PC-9 (cell line): ENCODE results near the gene LRFN2. TPM values are rescaled to one million over a fixed set of nuclear protein-coding genes. Genes with fewer than 3 reads are reported as not detected.

Experiments
- BruUV-seq: library from RNA; stranded (reverse); fragments of 400-500 nt; replicated peaks from 2 replicates; lab custom pipeline; 2021; lab: Mats Ljungman, UMichigan
- CTCF ChIA-PET: fragments of 300-600 bp; sonication (Branson Sonifier 250); formaldehyde crosslinking; loops from one replicate; lab custom pipeline; 2022; ENCODE audit warnings: antibody characterized with exemption; lab: Charles Lee
- POLR2A ChIA-PET: fragments of 300-600 bp; sonication (Branson Sonifier 250); formaldehyde crosslinking; loops from one replicate; lab custom pipeline; 2022; ENCODE audit warnings: antibody characterized with exemption; ENCODE audit not compliant: unreplicated experiment; lab: Charles Lee
- DNase-seq, 2 experiments: peaks; one replicate each; pipeline versions ENCODE4 v3.0.0 to v3.0.0-alpha.2; 2015 to 2022; ENCODE audit warnings: mixed read lengths in 1 of 2
- H2AFZ ChIP-seq: fragments of 200-600 bp; sonication (generic); 2 replicates; pipeline ENCODE4 v1.8.1; 2017; ENCODE audit warnings: antibody characterized with exemption
- H3F3A ChIP-seq: fragments of 200-600 bp; sonication (generic); 2 replicates; pipeline ENCODE4 v1.8.1; 2017; ENCODE audit warnings: antibody characterized with exemption, mild to moderate bottlenecking, low read depth; ENCODE audit not compliant: insufficient read depth
- H3K27ac ChIP-seq: fragments of 200-600 bp; sonication (generic); 2 replicates; pipeline ENCODE4 v1.6.1; 2016; ENCODE audit warnings: mixed run types
- H3K27me3 ChIP-seq: fragments of 200-600 bp; sonication (generic); 2 replicates; pipeline ENCODE4 v1.6.1; 2016; ENCODE audit warnings: low read depth, mixed run types; ENCODE audit not compliant: insufficient read depth
- H3K36me3 ChIP-seq: fragments of 200-600 bp; sonication (generic); 2 replicates; pipeline ENCODE4 v1.6.1; 2016; ENCODE audit warnings: low read depth, mixed run types
- H3K4me1 ChIP-seq: fragments of 200-600 bp; sonication (generic); replicated peaks from 2 replicates; pipeline ENCODE4 v1.6.1; 2016; ENCODE audit warnings: mixed run types; ENCODE audit not compliant: insufficient read depth
- H3K4me2 ChIP-seq: fragments of 200-600 bp; sonication (generic); 2 replicates; pipeline ENCODE4 v1.6.1; 2017; ENCODE audit warnings: mixed run types
- H3K4me3 ChIP-seq: fragments of 200-600 bp; sonication (generic); 2 replicates; pipeline ENCODE4 v1.6.1; 2016; ENCODE audit warnings: mixed run types
- H3K79me2 ChIP-seq: fragments of 200-600 bp; sonication (generic); 2 replicates; pipeline ENCODE4 v1.6.1; 2017; ENCODE audit warnings: low read depth, mixed run types
- H3K9me2 ChIP-seq: fragments of 200-600 bp; sonication (generic); 2 replicates; pipeline ENCODE4 v1.8.1; 2017; ENCODE audit warnings: mild to moderate bottlenecking; ENCODE audit not compliant: insufficient read depth
- H3K9me3 ChIP-seq: fragments of 200-600 bp; sonication (generic); 2 replicates; pipeline ENCODE4 v1.8.1; 2016; ENCODE audit warnings: low read depth; ENCODE audit not compliant: insufficient read depth
- H4K20me1 ChIP-seq: fragments of 200-600 bp; sonication (generic); 2 replicates; pipeline ENCODE4 v1.8.1; 2017; ENCODE audit not compliant: insufficient read depth
- CTCF ChIP-seq: fragments of 200-600 bp; sonication (generic); conservative IDR thresholded peaks from 2 replicates; pipeline ENCODE4 v1.6.1; 2017; ENCODE audit warnings: mixed run types, antibody characterized with exemption, mild to moderate bottlenecking, moderate library complexity
- EZH2 ChIP-seq: fragments of 200-600 bp; sonication (generic); IDR thresholded peaks from 2 replicates; pipeline ENCODE4 v1.8.0; 2017; ENCODE audit warnings: antibody characterized with exemption, low read depth
- intact Hi-C: fragments of 100-400 bp; cut with micrococcal nuclease; formaldehyde crosslinking; loops from one replicate; pipeline ENCODE4 v1.10.0; 2022; ENCODE audit not compliant: unreplicated experiment
- total RNA-seq: library from RNA; stranded (reverse); gene quantifications from 2 replicates; pipeline ENCODE4 v1.2.3, GENCODE V29; 2021

The LRFN2 gene
- total RNA-seq, 1 experiment from 2014 or later, result not detected

GRCh38 chr6:40389254-40389653 lies 197.9 kb downstream of the LRFN2 start:
- Histone ChIP-seq H2AFZ (no peak overlapping the region), H3K27ac (no peak overlapping the region), H3K4me2 (no peak overlapping the region), H3K9me2 (no peaks in the 10 kb centered on the region), H3K4me1 (no peaks in the 10 kb centered on the region), H3K79me2 (no peaks in the 10 kb centered on the region), H3K9me3 (no peaks in the 10 kb centered on the region), H3K4me3 (no peak overlapping the region), H3F3A (no peaks in the 10 kb centered on the region), H3K36me3 (no peaks in the 10 kb centered on the region), H4K20me1 (no peaks in the 10 kb centered on the region), H3K27me3 (peaks cover 42% of the 10 kb centered on the region)
- BruUV-seq, result no TSS peak
- no peak for DNase-seq
- CTCF ChIA-PET, result no interaction called here
- POLR2A ChIA-PET, result no interaction called here
- intact Hi-C loops, result no loop called here
- TF ChIP-seq CTCF, result no peak
- no peak for TF ChIP-seq EZH2

GRCh38 chr6:40387871-40388264 lies 199.3 kb downstream of the LRFN2 start:
- Histone ChIP-seq H2AFZ (no peak overlapping the region), H3K9me2 (no peaks in the 10 kb centered on the region), H3K36me3 (no peaks in the 10 kb centered on the region), H3F3A (no peaks in the 10 kb centered on the region), H3K4me3 (no peak overlapping the region), H4K20me1 (no peaks in the 10 kb centered on the region), H3K27ac (no peak overlapping the region), H3K27me3 (peaks cover 42% of the 10 kb centered on the region), H3K79me2 (no peaks in the 10 kb centered on the region), H3K4me1 (no peaks in the 10 kb centered on the region), H3K4me2 (no peak overlapping the region), H3K9me3 (no peaks in the 10 kb centered on the region)
- CTCF ChIA-PET, result no interaction called here
- DNase-seq, result no peak
- no TSS peak for BruUV-seq
- POLR2A ChIA-PET, result no interaction called here
- TF ChIP-seq EZH2 (no peak), CTCF (no peak)
- intact Hi-C loops, result no loop called here

GRCh38 chr6:40387127-40387870 lies 199.9 kb downstream of the LRFN2 start:
- POLR2A ChIA-PET, result no interaction called here
- DNase-seq, result no peak
- Histone ChIP-seq H3F3A (no peaks in the 10 kb centered on the region), H4K20me1 (no peaks in the 10 kb centered on the region), H3K4me3 (no peak overlapping the region), H3K27ac (no peak overlapping the region), H3K9me2 (no peaks in the 10 kb centered on the region), H3K4me2 (no peak overlapping the region), H3K27me3 (peaks cover 38% of the 10 kb centered on the region), H3K4me1 (no peaks in the 10 kb centered on the region), H3K79me2 (no peaks in the 10 kb centered on the region), H3K9me3 (no peaks in the 10 kb centered on the region), H2AFZ (no peak overlapping the region), H3K36me3 (no peaks in the 10 kb centered on the region)
- intact Hi-C loops, result no loop called here
- TF ChIP-seq EZH2, result no peak
- no peak for TF ChIP-seq CTCF
- CTCF ChIA-PET, result no interaction called here
- BruUV-seq, result no TSS peak
